ENCODE measurements around the gene SLC12A7. TPM values are rescaled to one million over a fixed set of nuclear protein-coding genes. Genes with fewer than 3 reads are reported as not detected.

Gene SLC12A7
- total RNA-seq, 6 experiments from 2014 or later: 0.07 to 0.09 (median 0.09) TPM; not detected in 3

DNA sequence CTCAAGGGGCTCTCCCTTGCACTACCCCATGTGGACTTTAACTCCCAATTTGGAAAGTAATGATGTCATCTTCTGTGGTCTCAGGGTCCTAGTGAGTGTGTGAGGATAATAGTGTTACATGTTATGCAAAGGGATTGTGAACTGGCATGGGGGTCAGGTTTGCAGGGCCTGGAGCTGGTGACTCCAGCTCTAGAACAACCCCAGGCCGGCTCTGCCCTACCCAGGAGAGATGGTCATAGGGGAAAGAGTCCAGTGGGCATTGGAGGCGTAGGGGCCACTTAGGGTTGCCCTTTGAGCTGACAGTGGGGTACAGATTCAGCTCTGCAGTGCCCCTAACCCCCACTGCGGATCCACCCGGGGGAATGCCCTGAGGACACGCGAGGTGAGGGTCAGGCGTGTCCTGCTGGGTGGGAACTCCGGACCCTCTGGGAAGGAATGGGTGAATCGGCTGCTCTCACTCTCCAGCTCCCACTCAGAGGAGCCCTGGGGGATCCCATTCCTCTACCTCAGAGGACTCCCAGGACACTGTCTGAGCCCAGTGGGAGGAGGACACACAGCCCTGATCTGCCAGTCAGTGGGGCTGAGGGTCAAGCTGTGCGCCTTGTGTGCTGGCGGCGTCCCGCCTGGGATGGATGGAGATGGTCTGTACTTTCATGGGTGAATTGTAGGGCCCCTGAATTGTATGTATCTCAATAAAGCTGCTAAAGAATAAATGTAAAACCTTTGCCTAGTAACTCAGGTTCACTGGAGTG lies 105.8 kb downstream of the SLC12A7 start:
- Mint-ChIP-seq H3K4me1 (ENCODE audit: low read depth) (no peaks in the 10 kb centered on the region), H3K27ac (no peak overlapping the region), H3K27me3 (ENCODE audit: insufficient read depth) (peaks cover 56% of the 10 kb centered on the region), H3K4me3 (no peak overlapping the region), H3K36me3 (ENCODE audit: low read depth) (no peaks in the 10 kb centered on the region), H3K9me3 (no peaks in the 10 kb centered on the region)
- TF ChIP-seq, protein P1, sequence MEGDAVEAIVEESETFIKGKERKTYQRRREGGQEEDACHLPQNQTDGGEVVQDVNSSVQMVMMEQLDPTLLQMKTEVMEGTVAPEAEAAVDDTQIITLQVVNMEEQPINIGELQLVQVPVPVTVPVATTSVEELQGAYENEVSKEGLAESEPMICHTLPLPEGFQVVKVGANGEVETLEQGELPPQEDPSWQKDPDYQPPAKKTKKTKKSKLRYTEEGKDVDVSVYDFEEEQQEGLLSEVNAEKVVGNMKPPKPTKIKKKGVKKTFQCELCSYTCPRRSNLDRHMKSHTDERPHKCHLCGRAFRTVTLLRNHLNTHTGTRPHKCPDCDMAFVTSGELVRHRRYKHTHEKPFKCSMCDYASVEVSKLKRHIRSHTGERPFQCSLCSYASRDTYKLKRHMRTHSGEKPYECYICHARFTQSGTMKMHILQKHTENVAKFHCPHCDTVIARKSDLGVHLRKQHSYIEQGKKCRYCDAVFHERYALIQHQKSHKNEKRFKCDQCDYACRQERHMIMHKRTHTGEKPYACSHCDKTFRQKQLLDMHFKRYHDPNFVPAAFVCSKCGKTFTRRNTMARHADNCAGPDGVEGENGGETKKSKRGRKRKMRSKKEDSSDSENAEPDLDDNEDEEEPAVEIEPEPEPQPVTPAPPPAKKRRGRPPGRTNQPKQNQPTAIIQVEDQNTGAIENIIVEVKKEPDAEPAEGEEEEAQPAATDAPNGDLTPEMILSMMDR (IDR thresholded peaks at IDR 0.05): no peak
- no peak for DNase-seq

DNA sequence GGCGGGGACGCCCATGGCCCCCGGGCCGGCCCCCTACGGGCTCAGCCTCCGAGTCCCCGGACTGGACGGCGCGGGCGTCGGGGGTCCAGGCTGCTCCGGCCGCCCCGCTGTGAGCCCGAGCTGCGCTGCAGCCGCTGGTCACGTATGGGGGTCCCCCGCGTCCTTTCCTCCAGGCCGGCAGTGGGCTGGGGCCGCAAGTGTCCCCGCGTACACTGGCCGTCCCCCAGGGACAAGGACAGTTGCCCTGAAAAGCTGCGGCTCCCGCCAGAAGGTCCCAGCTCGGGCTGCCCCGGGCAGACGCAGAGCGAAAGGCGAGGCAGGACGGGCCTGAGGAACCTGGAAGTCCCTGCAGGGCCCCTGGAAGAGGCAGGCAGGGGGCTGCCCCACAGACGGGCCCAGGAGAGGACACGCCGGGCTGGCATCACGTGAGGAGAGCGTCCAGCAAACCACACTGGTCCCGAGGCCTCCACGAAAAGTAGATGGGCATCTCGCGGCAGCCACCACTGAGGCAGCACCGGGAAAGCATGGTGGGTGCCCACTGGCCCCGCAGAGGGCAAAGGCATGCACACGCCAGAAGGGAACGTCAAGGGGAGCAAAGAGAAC lies 106.5 kb downstream of the SLC12A7 start:
- TF ChIP-seq, protein P1 (IDR thresholded peaks at IDR 0.05): no peak
- Mint-ChIP-seq H3K27me3 (ENCODE audit: insufficient read depth) (peaks cover 48% of the 10 kb centered on the region), H3K36me3 (ENCODE audit: low read depth) (no peaks in the 10 kb centered on the region), H3K4me1 (ENCODE audit: low read depth) (no peaks in the 10 kb centered on the region), H3K4me3 (no peak overlapping the region), H3K27ac (no peak overlapping the region), H3K9me3 (no peaks in the 10 kb centered on the region)
- DNase-seq: no peak

DNA sequence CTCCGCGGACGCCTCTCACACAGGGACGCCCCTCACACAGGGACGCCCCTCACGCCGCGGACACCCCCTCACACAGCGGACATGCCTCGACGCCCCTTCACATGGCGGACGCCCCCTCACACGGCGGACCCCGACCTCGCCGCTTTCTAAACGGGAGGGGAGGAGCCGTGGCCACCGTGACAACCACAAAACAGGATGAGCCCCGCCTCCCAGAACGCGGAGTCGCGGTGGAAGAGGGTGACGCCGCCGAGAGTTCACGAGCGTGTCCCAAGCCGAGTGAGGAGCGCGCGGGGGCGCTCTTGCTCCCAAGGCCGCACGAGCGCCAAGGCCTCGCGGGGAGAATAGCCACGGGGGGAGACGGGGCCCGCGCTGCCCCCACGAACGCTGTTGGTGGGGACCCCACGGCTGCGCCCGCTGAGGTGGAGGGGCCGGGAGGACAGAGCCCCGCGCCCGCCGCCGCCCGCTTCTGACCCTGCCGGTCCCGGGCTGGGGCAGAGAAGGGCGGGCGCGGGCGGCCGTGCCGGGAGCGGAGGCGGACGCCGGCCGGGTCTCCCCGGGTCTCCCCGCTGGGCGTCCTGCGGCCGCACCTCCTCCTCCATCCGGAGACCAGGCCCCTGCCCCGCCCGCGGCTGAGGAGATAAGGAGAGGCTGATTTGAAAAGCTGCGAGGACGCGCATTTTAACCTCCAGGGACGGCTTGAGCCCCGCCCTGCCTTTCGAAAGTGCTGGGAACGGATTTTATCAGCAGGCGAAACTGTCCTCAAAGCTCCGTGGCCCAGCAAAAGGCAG lies 107.2 kb downstream of the SLC12A7 start:
- Mint-ChIP-seq H3K36me3 (ENCODE audit: low read depth) (no peaks in the 10 kb centered on the region), H3K27me3 (ENCODE audit: insufficient read depth) (peaks cover 47% of the 10 kb centered on the region), H3K4me3 (no peak overlapping the region), H3K9me3 (no peaks in the 10 kb centered on the region), H3K4me1 (ENCODE audit: low read depth) (no peaks in the 10 kb centered on the region), H3K27ac (no peak overlapping the region)
- no peak for DNase-seq
- TF ChIP-seq, protein P1 (IDR thresholded peaks at IDR 0.05): peak; percentile 41

DNA sequence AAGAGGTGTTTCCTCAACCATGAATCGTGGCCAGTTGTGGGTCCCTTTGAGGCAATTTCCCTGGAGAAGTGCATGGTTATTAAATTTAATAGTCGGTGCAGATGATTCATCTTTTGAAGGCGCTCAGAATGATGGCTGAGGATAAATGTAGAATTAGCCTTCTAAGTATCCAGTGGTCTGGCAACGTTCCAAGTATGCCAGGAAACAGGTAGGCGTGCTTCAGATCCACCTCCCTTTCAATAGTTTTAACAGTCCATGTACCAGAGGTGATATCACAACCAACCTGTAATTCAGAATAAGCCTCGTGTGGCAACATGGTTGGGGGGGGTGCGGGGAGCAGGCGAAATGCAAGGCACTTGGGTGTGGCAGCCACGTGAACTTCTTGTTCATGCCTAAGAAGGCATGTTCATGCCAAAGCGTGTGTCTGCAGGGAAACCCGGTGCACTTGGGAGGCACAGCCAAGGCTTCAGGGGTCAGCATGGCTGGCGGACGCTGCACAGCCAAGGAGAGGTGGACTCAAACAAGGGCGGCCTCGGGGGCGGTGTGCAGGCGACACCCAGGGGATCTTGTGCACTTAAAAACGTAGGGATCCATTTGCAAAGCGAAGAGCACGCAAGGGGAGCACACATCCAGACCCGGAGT lies 108.4 kb downstream of the SLC12A7 start:
- TF ChIP-seq, protein P1 (IDR thresholded peaks at IDR 0.05): no peak
- Mint-ChIP-seq H3K9me3 (no peaks in the 10 kb centered on the region), H3K4me3 (no peak overlapping the region), H3K4me1 (ENCODE audit: low read depth) (no peaks in the 10 kb centered on the region), H3K27ac (no peak overlapping the region), H3K36me3 (ENCODE audit: low read depth) (no peaks in the 10 kb centered on the region), H3K27me3 (ENCODE audit: insufficient read depth) (peaks cover 55% of the 10 kb centered on the region)
- DNase-seq: no peak

DNA sequence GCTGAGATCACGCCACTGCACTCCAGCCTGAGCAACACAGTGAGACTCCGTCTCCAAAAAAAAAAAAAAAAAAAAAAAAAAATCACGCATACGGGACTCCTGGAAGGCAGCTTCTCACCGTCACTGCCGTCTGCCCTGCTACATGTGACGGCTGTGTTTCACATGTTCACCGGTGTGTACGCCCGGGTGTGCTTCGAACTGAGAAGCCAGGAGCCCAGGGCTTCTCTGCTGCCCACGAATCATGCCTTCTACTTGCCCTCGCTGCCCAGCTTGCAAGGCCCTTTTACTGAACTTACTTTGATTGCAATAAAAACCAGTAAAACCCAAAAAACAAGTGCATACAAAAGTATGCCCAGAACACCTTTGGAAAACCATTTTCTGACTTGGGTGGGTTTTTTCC lies 109.0 kb downstream of the SLC12A7 start:
- Mint-ChIP-seq H3K4me3 (no peak overlapping the region), H3K27ac (no peak overlapping the region), H3K27me3 (ENCODE audit: insufficient read depth) (peaks cover 54% of the 10 kb centered on the region), H3K36me3 (ENCODE audit: low read depth) (no peaks in the 10 kb centered on the region), H3K4me1 (ENCODE audit: low read depth) (no peaks in the 10 kb centered on the region), H3K9me3 (no peaks in the 10 kb centered on the region)
- DNase-seq: no peak
- TF ChIP-seq, protein P1 (IDR thresholded peaks at IDR 0.05): no peak

Measured in HFFc6 (cell line).